LHCN-M2 (cell line): ENCODE data around the gene GAB2. TPM values are rescaled to one million over a fixed set of nuclear protein-coding genes. Genes with fewer than 3 reads are reported as not detected.
"Not testable (repeated sequence)": the region's sequence is repeated elsewhere in the genome, so short reads cannot be mapped to it uniquely, and the experiment has no call there.

ENCODE experiments used
- DNase-seq: peaks from one replicate; pipeline ENCODE4 v3.0.0-alpha.2; 2012; ENCODE audit warnings: low read depth
- total RNA-seq: library from RNA; depleted of rRNA; stranded (reverse); fragments of >200 nt; gene quantifications from 2 replicates; pipeline ENCODE4 v1.2.3, GENCODE V29; 2014

The GAB2 gene
- total RNA-seq, 1 experiment from 2014 or later: 8.1 TPM

DNA sequence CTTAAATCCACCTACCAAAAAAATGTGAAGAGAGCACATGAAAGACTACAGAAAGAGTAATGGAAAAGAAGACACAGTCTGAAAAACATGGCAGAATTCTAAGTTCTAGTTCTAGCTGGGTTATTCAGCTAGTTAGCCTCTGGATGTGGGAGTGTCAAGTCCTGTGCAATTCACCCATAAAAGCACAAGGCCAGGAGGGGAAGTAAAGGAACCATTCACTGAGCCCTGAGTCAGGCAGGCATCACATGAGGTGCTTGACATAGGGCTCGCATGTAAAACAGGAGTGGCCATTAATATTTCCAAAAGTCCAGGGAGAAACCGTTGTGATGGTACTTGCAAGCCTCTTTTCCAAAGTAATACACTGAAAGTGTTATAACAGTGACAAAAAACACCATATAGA lies 103.7 kb downstream of the GAB2 start:
- DNase-seq: peak; percentile 30

DNA sequence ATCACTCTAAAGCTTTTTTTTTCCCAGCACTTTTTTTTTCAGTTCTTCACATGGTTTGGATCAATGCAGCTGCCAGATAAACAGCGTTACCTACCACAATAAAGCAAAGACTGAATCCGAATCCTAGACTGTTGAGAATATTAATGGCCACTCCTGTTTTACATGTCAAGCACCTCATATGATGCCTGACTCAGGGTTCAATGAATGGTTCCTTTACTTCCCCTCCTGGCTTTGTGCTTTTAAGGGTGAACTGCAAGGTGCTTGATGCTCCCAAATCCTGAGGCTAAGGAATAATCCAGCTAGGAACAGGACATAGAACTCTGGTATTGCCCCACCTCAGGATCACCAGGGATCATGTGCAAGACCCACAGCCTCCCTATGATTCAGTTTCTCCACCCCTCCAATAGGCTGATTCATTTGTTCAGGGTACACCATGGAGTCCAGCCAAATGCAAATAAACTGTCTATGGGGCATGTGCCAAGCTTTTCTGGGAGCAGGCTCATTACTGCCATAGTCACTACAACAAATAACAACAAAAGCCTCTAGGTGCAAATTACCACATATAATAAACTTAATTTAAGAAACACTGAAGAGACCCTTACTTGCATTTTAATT lies 104.3 kb downstream of the GAB2 start:
- peak; percentile 92 for DNase-seq

DNA sequence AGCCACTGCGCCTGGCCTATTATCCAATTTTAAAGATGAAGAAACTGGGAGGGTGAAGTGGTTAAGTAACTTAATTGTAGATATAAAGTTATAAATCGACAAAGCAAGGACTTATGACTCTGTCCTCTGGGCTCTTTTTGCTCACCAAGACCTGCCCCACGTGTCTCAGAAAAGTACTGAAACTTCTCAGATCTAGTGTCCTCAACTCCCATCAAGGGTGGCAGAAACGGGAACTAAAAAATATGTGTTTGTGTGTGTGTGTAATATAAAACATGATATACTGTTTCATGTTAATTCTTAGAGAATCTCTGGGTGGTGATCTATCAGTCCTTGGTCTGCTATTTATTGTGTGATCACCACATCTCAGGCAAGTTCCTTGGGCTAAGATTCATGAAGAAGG lies 104.9 kb downstream of the GAB2 start:
- DNase-seq: no peak

DNA sequence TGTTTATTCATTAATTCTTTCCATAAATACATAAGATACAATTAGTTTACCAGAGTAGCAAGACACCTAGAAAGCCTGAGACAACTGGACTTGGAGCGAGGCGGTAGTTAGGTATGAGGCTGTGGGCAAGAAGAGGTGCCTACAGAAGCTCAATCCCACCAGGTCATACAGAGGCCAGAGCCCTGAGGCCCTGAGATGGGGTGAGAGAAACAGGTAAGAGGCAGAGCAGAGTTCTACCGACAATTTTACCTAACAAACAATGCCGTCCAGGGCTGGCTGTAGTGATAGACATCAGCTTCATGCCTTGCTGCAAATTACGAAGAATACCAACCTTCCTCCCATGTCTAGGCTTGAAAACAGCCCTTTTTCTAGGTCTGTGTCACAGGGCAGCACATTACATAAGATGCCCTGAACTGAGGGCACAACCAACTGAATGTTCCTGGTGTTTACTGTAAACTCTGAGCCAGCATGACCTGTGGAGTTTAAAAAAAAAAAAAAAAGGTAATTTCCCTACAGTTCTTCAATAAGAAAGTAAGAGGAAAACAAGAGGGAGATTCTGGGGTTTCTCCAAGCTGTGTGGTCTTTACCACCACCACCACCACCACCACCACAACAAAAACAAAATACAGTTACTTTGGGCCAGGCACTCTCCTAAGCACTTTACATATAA lies 105.8 kb downstream of the GAB2 start:
- no peak for DNase-seq

DNA sequence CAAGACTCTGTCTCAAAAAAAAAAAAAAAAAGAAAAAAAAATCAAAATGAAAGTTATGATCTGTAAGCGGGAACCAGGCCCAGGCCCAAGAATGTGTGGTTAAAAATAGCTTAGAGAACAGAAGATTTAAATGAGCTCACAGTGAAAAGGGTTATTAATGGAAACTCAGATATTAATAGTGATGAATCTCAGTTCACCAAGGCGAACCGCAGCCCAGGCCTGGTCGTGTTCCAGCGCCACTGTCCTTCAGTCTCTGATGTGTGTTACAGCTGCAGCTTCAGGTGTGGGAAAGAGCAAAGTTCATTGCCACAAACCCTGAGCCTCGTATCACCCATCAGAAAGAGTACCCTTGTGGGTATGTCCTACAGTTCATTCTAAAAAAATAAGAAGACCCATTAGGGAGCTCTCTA lies 107.1 kb downstream of the GAB2 start:
- DNase-seq: peak; percentile 45

DNA sequence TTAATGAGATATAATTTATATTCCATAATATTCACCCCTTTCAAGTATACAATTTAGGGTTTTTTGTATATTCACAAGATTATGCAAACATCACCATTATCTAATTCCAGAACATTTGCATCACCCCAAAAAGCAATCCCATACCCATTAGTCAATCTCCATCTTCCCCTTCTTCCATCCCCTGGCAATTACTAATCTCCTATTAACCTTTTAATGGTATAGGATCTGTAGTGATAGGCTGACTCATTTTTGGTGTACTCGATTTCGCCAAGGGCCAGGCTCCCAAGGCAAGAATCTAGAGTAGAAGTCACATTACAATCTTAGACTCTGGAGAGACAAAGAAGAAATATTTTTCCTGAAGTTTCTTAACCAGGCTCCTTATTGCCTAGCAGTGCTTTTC lies 113.4 kb downstream of the GAB2 start:
- no peak for DNase-seq

DNA sequence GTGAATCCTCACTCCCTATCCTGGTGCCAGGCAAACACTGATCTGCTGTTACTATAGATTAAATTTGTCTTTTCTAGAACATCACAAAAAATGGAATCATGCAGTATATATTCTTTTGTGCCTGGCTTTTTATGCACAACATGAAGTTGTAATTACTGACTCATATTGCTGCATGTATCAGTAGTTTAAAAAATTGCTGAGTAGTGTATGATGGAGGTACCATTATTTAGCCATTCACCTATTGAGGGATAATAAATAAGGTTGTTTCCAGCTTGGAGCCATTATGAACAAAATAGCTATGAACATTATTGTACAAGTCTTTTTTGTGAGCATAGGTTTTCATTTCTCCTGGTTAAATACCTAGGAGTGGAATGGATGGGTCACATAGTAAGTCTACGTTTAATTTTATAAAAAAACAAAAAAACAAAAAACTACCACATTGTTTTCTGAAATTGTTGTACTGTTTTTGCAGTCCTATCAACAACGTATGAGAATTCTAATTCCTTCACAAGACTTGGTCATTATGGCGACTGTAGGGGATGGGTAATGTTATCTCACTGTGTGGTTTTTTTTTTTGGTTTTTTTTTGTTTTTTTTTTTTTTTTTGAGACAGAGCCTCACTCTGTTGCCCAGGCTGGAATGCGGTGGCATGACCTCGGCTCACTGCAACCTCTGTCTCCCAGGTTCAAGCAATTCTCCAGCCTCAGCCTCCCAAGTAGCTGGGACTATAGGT lies 117.3 kb downstream of the GAB2 start:
- no peak for DNase-seq

DNA sequence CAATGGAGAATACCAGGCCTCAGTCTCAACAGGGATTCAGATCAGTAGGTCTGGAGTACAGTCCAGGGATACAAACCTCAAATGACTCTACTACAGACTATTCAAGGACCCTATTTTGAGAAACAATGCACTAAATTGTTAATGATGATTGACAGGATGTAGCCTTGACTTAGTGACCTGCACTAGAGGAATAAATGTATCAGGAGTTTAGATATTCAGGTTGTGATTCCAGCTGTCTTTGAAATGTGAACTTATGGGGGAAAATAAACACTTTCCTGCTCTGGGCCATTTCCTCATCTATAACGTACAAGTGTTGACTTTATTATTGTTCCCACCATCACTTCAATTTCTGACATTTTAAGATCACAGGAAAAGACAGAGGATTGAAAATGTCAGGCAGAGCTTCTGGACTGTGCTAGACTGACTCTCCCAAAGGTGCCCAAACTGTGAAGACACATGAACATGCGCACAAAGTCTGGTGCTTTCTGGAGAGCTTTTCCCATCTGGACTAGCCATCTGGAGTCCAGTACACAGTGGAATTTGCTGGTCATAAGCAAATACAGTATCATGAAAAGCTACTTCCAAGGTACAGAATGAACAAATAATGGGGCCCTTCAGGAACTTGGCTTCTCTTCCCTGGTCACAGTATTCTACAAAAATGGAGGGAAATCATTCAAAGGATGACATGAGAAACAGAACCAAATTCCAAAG lies 118.5 kb downstream of the GAB2 start:
- DNase-seq: no peak

DNA sequence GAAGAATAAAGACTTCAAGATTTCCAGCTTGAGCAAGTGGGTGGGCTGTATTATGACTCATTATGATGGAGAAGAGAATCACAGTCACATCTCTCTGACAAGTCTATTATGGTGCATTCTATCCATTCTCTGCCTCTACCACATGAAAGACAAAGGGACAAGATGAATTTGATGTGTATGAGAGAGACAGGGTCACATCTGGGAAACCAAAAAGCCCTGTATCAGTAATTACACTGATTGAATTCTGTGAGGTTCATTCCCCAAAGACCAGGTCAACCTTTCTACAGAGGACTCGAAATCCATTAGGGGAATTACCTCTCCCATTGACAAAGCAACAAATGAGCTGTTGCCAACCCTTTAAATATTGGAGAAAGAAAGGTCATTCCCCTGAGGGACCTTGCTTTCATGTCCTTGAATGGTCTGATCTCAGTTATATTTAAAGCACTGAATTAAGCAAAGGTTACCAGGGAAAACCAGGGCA lies 119.3 kb downstream of the GAB2 start:
- no peak for DNase-seq

GRCh38 chr11:78295991-78296930 lies 121.4 kb downstream of the GAB2 start:
- peak; percentile 35 for DNase-seq

DNA sequence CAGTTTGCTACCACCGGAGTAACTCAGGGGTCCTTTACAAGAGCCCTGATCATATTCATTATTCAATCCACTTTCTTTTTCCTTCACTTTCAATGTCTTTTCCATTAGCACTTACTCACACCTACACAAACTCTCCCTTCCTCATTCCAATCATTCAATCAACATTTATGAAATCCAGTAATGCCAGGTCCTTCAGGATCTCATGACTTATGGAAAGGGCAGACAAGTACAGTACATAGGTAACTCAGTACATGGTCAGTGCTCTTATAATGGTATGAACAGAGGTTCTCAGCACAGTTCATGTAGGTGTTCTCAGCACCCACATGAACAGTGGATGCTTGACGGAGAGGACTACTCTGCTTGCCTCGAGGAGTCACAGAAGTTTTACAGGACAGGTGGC lies 122.3 kb downstream of the GAB2 start:
- no peak for DNase-seq

DNA sequence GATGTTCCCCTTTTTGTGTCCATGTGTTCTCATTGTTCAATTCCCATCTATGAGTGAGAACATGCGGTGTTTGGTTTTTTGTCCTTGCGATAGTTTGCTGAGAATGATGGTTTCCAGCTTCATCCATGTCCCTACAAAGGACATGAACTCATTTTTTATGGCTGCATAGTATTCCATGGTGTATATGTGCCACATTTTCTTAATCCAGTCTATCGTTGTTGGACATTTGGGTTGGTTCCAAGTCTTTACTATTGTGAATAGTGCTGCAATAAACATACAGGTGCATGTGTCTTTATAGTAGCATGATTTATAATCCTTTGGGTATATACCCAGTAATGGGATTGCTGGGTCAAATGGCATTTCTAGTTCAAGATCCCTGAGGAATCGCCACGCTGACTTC lies 123.5 kb downstream of the GAB2 start:
- DNase-seq: not testable (repeated sequence)

GRCh38 chr11:78293536-78293935 lies 124.1 kb downstream of the GAB2 start:
- no peak for DNase-seq

DNA sequence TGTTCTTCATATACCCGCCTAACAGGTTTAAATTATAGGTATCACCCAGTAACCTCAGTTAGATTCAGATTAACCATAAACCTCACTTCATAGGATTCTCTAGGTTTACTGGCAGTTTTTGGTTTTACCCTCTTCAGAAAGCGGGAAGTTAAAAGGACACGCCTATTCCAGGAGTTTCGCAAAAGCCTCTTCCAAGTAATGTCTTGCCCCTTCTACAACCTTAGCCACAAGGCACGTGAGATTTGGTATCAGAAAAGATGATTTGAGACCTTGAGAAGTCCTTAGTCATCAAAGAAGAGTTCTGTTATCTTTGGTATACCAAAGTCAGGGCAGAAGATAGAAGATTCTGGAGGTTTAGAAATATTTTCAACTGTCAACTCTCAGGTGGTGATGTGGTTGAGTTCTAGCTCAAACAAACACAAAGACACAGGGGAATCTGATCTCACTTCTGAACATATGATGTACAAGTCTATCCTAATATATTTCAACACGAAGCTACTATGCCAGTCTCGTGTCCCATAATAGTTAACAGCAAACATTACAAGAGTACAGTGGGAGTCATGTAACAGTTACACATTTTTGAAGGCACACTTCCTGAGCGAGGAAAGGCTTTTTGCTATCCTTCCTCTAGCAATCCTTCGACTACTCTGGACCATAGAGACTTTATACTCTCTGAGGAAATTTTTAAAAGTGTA lies 125.4 kb downstream of the GAB2 start:
- no peak for DNase-seq

DNA sequence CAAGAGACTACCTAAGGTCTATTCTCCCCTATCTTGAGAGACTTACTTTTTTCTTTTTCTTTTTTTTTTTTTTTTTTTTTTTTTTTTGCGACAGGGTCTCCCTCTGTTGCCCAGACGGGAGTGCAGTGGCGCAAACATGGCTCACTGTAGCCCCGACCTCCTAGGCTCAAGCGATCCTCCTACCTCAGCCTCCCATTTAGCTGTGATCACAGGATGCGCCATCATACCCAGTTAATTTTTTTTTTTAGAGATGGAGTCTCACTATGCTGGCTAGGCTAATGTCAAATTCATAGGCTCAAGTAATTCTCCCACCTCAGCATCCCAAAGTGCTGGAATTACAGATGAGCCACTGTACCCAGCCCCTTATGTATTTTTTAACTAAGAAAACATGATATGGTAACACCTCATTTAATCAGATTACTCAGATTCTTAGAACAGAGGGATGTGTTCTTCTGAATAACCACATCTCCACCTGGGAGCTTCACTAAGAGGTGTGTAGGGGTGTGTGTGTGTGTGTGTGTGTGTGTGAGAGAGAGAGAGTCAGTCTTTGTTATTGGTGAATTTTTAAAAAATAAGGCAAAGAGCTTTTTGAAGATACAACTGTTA lies 126.0 kb downstream of the GAB2 start:
- no peak for DNase-seq

DNA sequence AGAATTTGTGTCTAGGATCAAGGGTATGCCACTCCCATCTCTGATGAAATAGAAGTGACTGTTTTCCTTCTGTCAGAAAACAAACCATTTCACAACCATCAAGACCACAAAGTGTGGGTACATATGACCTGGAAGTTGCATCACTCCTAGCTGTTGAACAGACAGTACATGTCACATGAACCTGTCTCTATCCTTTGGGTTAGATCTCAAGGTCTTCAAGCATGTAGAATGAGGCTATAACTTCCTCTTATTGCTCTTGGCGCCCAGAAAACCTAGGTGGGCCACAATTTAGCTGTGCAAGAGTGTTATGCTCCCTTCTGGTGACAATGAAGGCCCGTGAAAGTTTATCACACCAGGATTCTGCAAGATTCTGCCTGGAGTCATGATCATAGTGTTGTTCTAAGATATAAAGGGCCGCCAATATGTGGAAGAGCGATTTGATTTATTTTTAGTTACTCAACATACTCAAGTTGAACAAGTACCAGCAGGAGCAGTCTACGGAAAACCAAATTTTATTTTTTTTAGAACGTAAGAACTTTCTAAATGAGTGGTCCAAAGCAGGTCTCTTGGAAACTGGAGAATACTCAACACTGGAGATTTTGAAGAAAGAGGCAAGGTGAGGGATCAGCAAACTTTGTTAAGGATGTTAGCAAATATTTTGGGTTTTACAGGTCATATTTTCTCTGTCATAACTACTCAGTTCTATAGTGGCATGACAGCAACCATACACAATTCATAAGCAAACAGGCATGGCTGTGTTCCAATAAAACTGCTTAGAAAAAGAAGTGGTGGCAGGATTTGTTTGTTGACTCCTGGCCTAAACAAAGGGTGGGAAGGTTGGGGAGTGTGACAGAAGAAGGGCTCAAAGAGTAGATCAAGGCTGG lies 127.1 kb downstream of the GAB2 start:
- peak; percentile 88 for DNase-seq

- DNase-seq: no peak
These were observed 127.9 kb downstream of the GAB2 start for GRCh38 chr11:78289552-78290292.

DNA sequence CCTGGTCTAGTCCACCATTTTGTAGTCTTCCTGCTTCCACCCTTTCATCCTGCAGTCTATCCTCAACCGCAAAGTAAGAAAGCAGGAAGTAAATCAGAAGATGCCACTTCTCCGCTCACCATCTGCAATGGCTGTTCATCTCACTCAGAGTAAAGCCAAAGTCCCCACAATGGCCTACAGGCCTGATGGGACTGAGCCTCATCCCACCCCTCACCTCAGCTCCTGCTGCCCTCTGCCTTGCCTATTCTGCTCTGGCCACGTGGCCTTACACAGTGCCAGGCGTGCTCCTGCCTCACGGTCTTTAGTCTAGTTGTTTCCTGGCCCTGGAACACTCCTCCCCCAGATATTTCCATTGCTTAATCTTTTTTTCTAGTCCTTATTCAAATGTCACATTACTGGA lies 133.4 kb downstream of the GAB2 start:
- no peak for DNase-seq
